OCI-LY7 (cell line): ENCODE data around the gene ME1.

Experiments
- EZH2phosphoT487 ChIP-seq: fragments of 200-600 bp; sonication (generic); IDR thresholded peaks from 2 replicates; pipeline ENCODE4 v1.6.1; 2018; ENCODE audit warnings: low read depth, borderline replicate concordance, mild to moderate bottlenecking, mixed run types, antibody characterized with exemption, low read length, moderate library complexity, mixed read lengths
- TF ChIP-seq, protein P1 (sequence below): fragments of 200-600 bp; sonication (generic); conservative IDR thresholded peaks from 2 replicates; pipeline ENCODE4 v1.5.1; 2014; ENCODE audit warnings: mild to moderate bottlenecking, antibody characterized with exemption, low read length, moderate library complexity, mixed read lengths

DNA sequence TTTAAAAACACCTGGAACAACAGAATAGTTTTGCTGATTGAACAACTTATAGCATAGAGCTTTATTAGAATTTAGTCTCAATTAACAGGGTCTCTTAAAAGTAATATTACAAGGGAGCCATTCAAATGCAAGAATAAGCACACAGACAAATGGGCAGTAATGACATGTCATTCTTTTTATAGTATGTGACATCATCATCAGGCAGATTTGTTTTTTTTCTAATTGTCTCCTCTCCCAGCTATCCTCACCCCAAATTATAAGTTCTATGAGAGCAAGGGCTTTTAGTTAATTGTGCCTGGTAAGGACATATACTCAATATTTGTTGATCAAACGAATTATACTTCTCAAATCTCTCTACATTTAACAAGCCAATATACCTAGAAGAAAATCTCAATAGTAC lies 248.7 kb downstream of the ME1 start:
- TF ChIP-seq, protein P1, sequence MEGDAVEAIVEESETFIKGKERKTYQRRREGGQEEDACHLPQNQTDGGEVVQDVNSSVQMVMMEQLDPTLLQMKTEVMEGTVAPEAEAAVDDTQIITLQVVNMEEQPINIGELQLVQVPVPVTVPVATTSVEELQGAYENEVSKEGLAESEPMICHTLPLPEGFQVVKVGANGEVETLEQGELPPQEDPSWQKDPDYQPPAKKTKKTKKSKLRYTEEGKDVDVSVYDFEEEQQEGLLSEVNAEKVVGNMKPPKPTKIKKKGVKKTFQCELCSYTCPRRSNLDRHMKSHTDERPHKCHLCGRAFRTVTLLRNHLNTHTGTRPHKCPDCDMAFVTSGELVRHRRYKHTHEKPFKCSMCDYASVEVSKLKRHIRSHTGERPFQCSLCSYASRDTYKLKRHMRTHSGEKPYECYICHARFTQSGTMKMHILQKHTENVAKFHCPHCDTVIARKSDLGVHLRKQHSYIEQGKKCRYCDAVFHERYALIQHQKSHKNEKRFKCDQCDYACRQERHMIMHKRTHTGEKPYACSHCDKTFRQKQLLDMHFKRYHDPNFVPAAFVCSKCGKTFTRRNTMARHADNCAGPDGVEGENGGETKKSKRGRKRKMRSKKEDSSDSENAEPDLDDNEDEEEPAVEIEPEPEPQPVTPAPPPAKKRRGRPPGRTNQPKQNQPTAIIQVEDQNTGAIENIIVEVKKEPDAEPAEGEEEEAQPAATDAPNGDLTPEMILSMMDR = no peak
- TF ChIP-seq EZH2phosphoT487 = no peak
